ENCODE data around the gene NHS.

The NHS gene

GRCh38 chrX:17580539-17581152 is 205.6 kb downstream of the NHS start:
- Histone ChIP-seq H3K9me3 (replicated peaks; ENCODE audit: insufficient read depth, low read length) (no peaks in the 10 kb centered on the region), H3K9ac (ENCODE audit: low read length) (no peak overlapping the region), H3K27ac (ENCODE audit: low read length) (no peak overlapping the region), H3K4me3 (ENCODE audit: low read length) (no peak overlapping the region), H3K36me3 (replicated peaks; ENCODE audit: insufficient read depth, low read length) (no peaks in the 10 kb centered on the region), H3K4me1 (ENCODE audit: low read length) (no peaks in the 10 kb centered on the region), H3K4me2 (ENCODE audit: low read depth, low read length) (no peak overlapping the region), H3K9me2 (replicated peaks; ENCODE audit: insufficient read depth, low read length) (no peaks in the 10 kb centered on the region), H3K79me2 (ENCODE audit: low read length) (no peaks in the 10 kb centered on the region), H3K27me3 (replicated peaks; ENCODE audit: insufficient read depth, low read length) (no peaks in the 10 kb centered on the region), H4K20me1 (ENCODE audit: insufficient read depth, low read length) (no peaks in the 10 kb centered on the region), H2AFZ (ENCODE audit: low read length) (no peak overlapping the region), H3F3A (ENCODE audit: insufficient read depth, low read length) (no peaks in the 10 kb centered on the region)
- TF ChIP-seq CTCF (IDR thresholded peaks at IDR 0.05; ENCODE audit: low read length) (no peak), EZH2phosphoT487 (IDR thresholded peaks at IDR 0.05; ENCODE audit: low read length) (no peak), EZH2 (optimal IDR thresholded peaks at IDR 0.05; ENCODE audit: low read depth, low read length) (no peak)
- no peak for DNase-seq

- Histone ChIP-seq H3F3A (ENCODE audit: insufficient read depth, low read length) (no peaks in the 10 kb centered on the region), H3K27ac (ENCODE audit: low read length) (no peak overlapping the region), H3K4me1 (ENCODE audit: low read length) (no peaks in the 10 kb centered on the region), H3K4me3 (ENCODE audit: low read length) (no peak overlapping the region), H3K9me3 (replicated peaks; ENCODE audit: insufficient read depth, low read length) (no peaks in the 10 kb centered on the region), H3K27me3 (replicated peaks; ENCODE audit: insufficient read depth, low read length) (no peaks in the 10 kb centered on the region), H3K4me2 (ENCODE audit: low read depth, low read length) (no peak overlapping the region), H3K9ac (ENCODE audit: low read length) (no peak overlapping the region), H4K20me1 (ENCODE audit: insufficient read depth, low read length) (no peaks in the 10 kb centered on the region), H3K9me2 (replicated peaks; ENCODE audit: insufficient read depth, low read length) (no peaks in the 10 kb centered on the region), H3K36me3 (replicated peaks; ENCODE audit: insufficient read depth, low read length) (no peaks in the 10 kb centered on the region), H3K79me2 (ENCODE audit: low read length) (no peaks in the 10 kb centered on the region), H2AFZ (ENCODE audit: low read length) (no peak overlapping the region)
- no peak for DNase-seq
- no peak for TF ChIP-seq EZH2 (optimal IDR thresholded peaks at IDR 0.05; ENCODE audit: low read depth, low read length)
- no peak for TF ChIP-seq EZH2phosphoT487 (IDR thresholded peaks at IDR 0.05; ENCODE audit: low read length)
- no peak for TF ChIP-seq CTCF (IDR thresholded peaks at IDR 0.05; ENCODE audit: low read length)
Measured at GRCh38 chrX:17581641-17582040, 206.6 kb downstream of the NHS start.

- Histone ChIP-seq H3K4me3 (ENCODE audit: low read length) (no peak overlapping the region), H3K4me2 (ENCODE audit: low read depth, low read length) (no peak overlapping the region)
Measured at GRCh38 chrX:17584248-17584681, 209.3 kb downstream of the NHS start.

More at GRCh38 chrX:17584248-17584681, 209.3 kb downstream of the NHS start:
- H3K9me3 ChIP-seq (replicated peaks; ENCODE audit: insufficient read depth, low read length): no peaks in the 10 kb centered on the region
- H3F3A ChIP-seq (ENCODE audit: insufficient read depth, low read length): no peaks in the 10 kb centered on the region
- no peak overlapping the region for H3K9ac ChIP-seq (ENCODE audit: low read length)
- no peak for DNase-seq
- no peak for TF ChIP-seq EZH2 (optimal IDR thresholded peaks at IDR 0.05; ENCODE audit: low read depth, low read length)
- no peak for TF ChIP-seq EZH2phosphoT487 (IDR thresholded peaks at IDR 0.05; ENCODE audit: low read length)
- no peak for TF ChIP-seq CTCF (IDR thresholded peaks at IDR 0.05; ENCODE audit: low read length)
- no peaks in the 10 kb centered on the region for H3K9me2 ChIP-seq (replicated peaks; ENCODE audit: insufficient read depth, low read length)
- H3K27ac ChIP-seq (ENCODE audit: low read length): no peak overlapping the region
- H2AFZ ChIP-seq (ENCODE audit: low read length): no peak overlapping the region
- no peaks in the 10 kb centered on the region for H3K4me1 ChIP-seq (ENCODE audit: low read length)
- no peaks in the 10 kb centered on the region for H3K79me2 ChIP-seq (ENCODE audit: low read length)
- H3K36me3 ChIP-seq (replicated peaks; ENCODE audit: insufficient read depth, low read length): no peaks in the 10 kb centered on the region
- H3K27me3 ChIP-seq (replicated peaks; ENCODE audit: insufficient read depth, low read length): no peaks in the 10 kb centered on the region
- H4K20me1 ChIP-seq (ENCODE audit: insufficient read depth, low read length): no peaks in the 10 kb centered on the region
